CMK (cell line): ENCODE data around the gene RIMBP3C.
"Not testable (repeated sequence)": the region's sequence is repeated elsewhere in the genome, so short reads cannot be mapped to it uniquely, and the experiment has no call there.

Experiments
- DNase-seq: peaks from one replicate; pipeline ENCODE4 v3.0.0-alpha.2; 2010; ENCODE audit warnings: low read depth

Gene RIMBP3C

GRCh38 chr22:21526705-21527500 is 24.4 kb downstream of the RIMBP3C start:
- DNase-seq, result not testable (repeated sequence)

- DNase-seq, result not testable (repeated sequence)
Observed at GRCh38 chr22:21516970-21517764, 34.1 kb downstream of the RIMBP3C start.

- not testable (repeated sequence) for DNase-seq
Observed at GRCh38 chr22:21516522-21516921, 34.7 kb downstream of the RIMBP3C start.

GRCh38 chr22:21515234-21515633 is 36.0 kb downstream of the RIMBP3C start:
- not testable (repeated sequence) for DNase-seq

GRCh38 chr22:21514117-21514516 is 37.1 kb downstream of the RIMBP3C start:
- DNase-seq, result not testable (repeated sequence)

GRCh38 chr22:21512022-21512421 is 39.2 kb downstream of the RIMBP3C start:
- DNase-seq, result not testable (repeated sequence)

GRCh38 chr22:21510397-21510796 is 40.9 kb downstream of the RIMBP3C start:
- not testable (repeated sequence) for DNase-seq

- DNase-seq, result not testable (repeated sequence)
Observed at GRCh38 chr22:21499623-21500506, 51.4 kb downstream of the RIMBP3C start.

GRCh38 chr22:21498489-21498888 is 52.8 kb downstream of the RIMBP3C start:
- not testable (repeated sequence) for DNase-seq

GRCh38 chr22:21497984-21498383 is 53.3 kb downstream of the RIMBP3C start:
- not testable (repeated sequence) for DNase-seq
